Stimulated activated CD4-positive, alpha-beta T cell treated with anti-CD3 and anti-CD28 coated beads, Interleukin-2, amount 100 ng/mL, for 48 hours (primary cell): ENCODE results near the gene EID2B.

Source experiments
- DNase-seq, 2 donors: peaks; one replicate each; pipeline ENCODE4 v3.0.0-alpha.2; 2020

The EID2B gene

DNA sequence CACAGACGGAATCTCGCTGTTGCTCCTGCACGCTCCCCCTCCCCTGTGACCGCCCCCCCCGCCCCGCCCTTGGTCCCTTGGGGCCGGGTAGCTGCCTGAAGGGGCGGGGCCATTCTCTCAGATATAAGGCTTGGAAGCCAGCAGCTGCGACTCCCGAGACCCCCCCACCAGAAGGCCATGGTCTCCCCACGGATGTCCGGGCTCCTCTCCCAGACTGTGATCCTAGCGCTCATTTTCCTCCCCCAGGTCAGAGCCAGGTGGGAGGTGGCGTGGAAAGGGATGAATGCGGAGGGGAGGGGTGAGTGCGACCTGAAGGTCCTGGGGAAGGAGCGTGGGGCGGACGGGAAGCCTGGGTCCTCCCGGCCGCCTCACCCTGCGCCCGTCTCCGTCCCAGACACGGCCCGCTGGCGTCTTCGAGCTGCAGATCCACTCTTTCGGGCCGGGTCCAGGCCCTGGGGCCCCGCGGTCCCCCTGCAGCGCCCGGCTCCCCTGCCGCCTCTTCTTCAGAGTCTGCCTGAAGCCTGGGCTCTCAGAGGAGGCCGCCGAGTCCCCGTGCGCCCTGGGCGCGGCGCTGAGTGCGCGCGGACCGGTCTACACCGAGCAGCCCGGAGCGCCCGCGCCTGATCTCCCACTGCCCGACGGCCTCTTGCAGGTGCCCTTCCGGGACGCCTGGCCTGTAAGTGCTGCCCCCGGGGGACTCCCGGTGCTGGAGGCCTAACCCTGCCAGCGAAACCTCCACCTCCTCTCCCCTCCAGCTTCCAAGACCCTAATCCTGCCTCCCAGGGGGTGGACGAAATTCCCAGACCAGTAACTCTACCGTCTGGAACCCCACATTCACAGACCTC lies 33.6 kb downstream of the EID2B start, which contains the start of gene DLL3:
Gene DLL3, plus strand, starts transcription at position 150 of the 845 bp plus-strand sequence. Its CDS starts 28 bp downstream, at position 178.
- no peak for DNase-seq

GRCh38 chr19:39497996-39498797 lies 34.5 kb downstream of the EID2B start:
- no peak for DNase-seq

- no peak for DNase-seq
Measured at GRCh38 chr19:39497701-39497995, 35.0 kb downstream of the EID2B start.

DNA sequence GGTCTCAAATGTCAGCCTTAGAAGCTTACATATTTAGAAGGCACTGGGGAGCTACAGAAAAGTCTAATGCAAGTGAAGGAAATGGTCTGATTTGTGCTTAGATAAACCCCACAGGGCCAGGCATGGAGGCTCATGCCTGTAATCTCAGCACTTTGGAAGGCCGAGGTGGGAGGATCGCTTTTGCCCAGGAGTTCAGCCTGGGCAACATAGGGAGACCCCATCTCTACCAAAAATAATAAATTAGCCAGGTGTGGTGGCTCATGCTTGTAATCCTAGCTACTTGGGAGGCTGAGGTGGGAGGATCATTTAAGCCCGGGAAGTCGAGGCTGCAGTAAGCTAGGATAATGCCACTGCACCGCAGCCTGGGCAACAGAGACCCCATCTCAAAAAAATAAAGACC lies 36.6 kb downstream of the EID2B start:
- no peak for DNase-seq

GRCh38 chr19:39494661-39495060 lies 38.0 kb downstream of the EID2B start:
- DNase-seq, result no peak

- DNase-seq, result no peak
Measured at GRCh38 chr19:39492788-39493187, 39.9 kb downstream of the EID2B start.

GRCh38 chr19:39492225-39492624 lies 40.4 kb downstream of the EID2B start:
- DNase-seq, result no peak

DNA sequence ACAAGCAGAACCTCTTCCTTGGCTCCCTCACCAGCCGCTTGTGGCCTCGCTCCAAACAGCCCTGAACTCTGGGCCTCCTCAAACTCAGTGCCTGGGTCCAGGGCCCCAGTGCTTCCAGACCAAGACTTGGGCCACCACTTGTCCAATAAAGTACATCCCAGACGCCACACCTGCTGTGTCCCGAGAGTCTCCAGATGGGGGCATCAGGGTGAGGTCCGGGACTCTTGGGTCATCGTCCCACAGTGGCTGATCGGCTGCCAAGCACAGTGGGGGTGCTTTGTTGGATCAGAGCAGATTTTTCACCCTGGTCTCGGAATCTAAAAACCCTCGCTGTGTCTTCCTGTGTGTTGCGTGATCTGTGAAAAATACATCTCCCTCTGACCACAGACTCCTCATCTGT lies 42.9 kb downstream of the EID2B start:
- DNase-seq, result no peak

DNA sequence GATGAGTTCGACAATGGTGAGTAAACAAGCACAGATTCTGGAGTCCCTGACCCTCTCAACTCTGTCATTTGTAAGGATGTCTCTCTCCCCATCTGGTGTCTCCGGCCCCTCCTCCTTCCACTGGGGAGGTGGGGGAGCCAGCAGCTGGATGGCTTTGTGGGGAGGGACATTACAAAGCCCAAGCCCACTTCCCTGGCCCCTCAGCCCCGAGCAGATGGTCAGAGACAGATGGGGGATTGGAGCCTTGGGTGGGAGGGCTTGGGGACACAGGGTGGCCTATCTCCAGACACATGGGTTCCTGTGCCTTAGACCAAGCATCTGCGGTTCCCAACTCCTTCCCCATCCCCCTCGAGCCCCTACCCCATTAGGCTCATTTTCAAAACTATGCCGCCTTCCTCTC lies 49.5 kb downstream of the EID2B start:
- DNase-seq, result no peak

DNA sequence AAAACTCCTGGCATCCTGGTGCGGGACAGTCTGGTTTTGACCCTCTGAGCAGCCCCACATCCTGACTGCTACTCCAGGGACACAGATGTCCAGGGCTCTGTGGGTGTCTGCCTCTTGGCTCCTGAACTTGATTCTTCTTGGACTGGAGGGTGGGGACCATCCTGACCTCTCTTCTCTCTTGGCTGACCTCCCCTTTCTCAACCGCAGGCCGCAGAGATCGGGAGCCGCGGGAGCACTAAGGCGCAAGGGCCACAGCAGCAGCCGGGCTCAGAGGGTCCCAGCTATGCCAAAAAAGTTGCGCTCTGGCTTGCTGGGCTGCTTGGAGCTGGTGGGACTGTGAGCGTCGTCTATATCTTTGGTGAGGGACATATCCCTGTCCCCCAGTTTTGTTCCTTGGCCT lies 51.0 kb downstream of the EID2B start:
- DNase-seq, result no peak

DNA sequence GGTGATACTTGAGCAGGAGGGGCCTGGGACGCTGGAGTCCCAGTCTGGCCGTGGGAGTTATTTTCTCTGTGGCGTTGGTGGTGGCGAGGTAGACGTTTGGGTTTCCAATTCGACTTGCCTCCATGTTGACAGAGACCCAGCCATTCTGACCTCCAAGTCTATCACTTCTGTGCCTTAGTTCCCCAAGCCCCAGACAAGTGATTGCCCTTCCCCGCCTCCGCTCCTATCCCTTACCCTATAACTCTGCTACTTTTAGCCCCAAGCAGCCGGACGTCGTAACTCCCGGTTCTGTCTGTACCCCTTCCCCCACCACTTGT lies 51.5 kb downstream of the EID2B start:
- no peak for DNase-seq
